Central memory CD8-positive, alpha-beta T cell (primary cell): ENCODE data around the gene KRT38.

Experiments
- ATAC-seq: fragments of 150-1000 bp; cut with Tn5 transposase; replicated peaks from 2 replicates; pipeline ENCODE4 v1.10.0; 2022; ENCODE audit warnings: mild to moderate bottlenecking, moderate FRiP score, moderate number of reproducible peaks; ENCODE audit not compliant: poor library complexity, severe bottlenecking; ENCODE audit errors: extremely low read depth
- DNase-seq, 2 donors: peaks; one replicate each; pipeline ENCODE4 v3.0.0; 2021; ENCODE audit warnings: low spot score in 2 of 2
- H3K27ac Mint-ChIP-seq: one replicate; pipeline ENCODE4 v1.8.0; 2022; ENCODE audit warnings: low read depth, mild to moderate bottlenecking, moderate library complexity, mixed read lengths
- H3K27me3 Mint-ChIP-seq: one replicate; pipeline ENCODE4 v1.8.0; 2022; ENCODE audit warnings: mixed read lengths
- H3K36me3 Mint-ChIP-seq: one replicate; pipeline ENCODE4 v1.8.0; 2022; ENCODE audit warnings: mild to moderate bottlenecking, moderate library complexity, mixed read lengths; ENCODE audit not compliant: insufficient read depth
- H3K4me1 Mint-ChIP-seq: one replicate; pipeline ENCODE4 v1.8.0; 2022; ENCODE audit warnings: mixed read lengths
- H3K4me3 Mint-ChIP-seq: one replicate; pipeline ENCODE4 v1.8.0; 2022; ENCODE audit warnings: mild to moderate bottlenecking, moderate library complexity, mixed read lengths
- H3K9me3 Mint-ChIP-seq: one replicate; pipeline ENCODE4 v1.8.0; 2022; ENCODE audit warnings: mixed read lengths

Gene KRT38

GRCh38 chr17:41440531-41441033 is at the start of gene KRT38:
Gene KRT38, minus strand, starts transcription at chr17:41440983. Its CDS starts 62 bp downstream, at chr17:41440921.
- ATAC-seq (no peak), DNase-seq (no peak)
- Mint-ChIP-seq H3K9me3 (no peaks in the 10 kb centered on the region), H3K4me1 (no peaks in the 10 kb centered on the region), H3K27ac (no peak within 1 kb of the TSS), H3K36me3 (peaks cover 2% of the 10 kb centered on the region), H3K4me3 (no peak within 1 kb of the TSS), H3K27me3 (peaks cover 66% of the 10 kb centered on the region)

- Mint-ChIP-seq H3K9me3 (no peaks in the 10 kb centered on the region), H3K4me1 (peaks cover 10% of the 10 kb centered on the region), H3K4me3 (no peak within 1 kb of the TSS), H3K27me3 (no peaks in the 10 kb centered on the region), H3K36me3 (no peaks in the 10 kb centered on the region), H3K27ac (no peak within 1 kb of the TSS)
- no peak for ATAC-seq
- no peak for DNase-seq
These were observed 48.7 kb upstream of the KRT38 start, which contains the start of gene KRT36 for GRCh38 chr17:41489531-41489930. Gene KRT36, minus strand, starts transcription at chr17:41489910. Its CDS starts 46 bp downstream, at chr17:41489864.

GRCh38 chr17:41486809-41487530 is 46.2 kb upstream of the KRT38 start:
- Mint-ChIP-seq H3K4me1 (peaks cover 10% of the 10 kb centered on the region), H3K9me3 (no peaks in the 10 kb centered on the region), H3K27ac (no peak overlapping the region), H3K27me3 (peaks cover 8% of the 10 kb centered on the region), H3K36me3 (no peaks in the 10 kb centered on the region), H3K4me3 (no peak overlapping the region)
- ATAC-seq: no peak
- DNase-seq: no peak

- DNase-seq (no peak), ATAC-seq (no peak)
- Mint-ChIP-seq H3K27ac (no peak overlapping the region), H3K27me3 (peaks cover 8% of the 10 kb centered on the region), H3K4me1 (peaks cover 10% of the 10 kb centered on the region), H3K9me3 (no peaks in the 10 kb centered on the region), H3K36me3 (no peaks in the 10 kb centered on the region), H3K4me3 (no peak overlapping the region)
These were observed 45.5 kb upstream of the KRT38 start for GRCh38 chr17:41486316-41486715.

GRCh38 chr17:41484920-41485904 is 44.4 kb upstream of the KRT38 start:
- no peak overlapping the region for H3K4me3 Mint-ChIP-seq
- no peaks in the 10 kb centered on the region for H3K9me3 Mint-ChIP-seq
- no peak overlapping the region for H3K27ac Mint-ChIP-seq
- DNase-seq: no peak
- peaks cover 8% of the 10 kb centered on the region for H3K27me3 Mint-ChIP-seq
- ATAC-seq: no peak
- peaks cover 3% of the 10 kb centered on the region for H3K4me1 Mint-ChIP-seq
- no peaks in the 10 kb centered on the region for H3K36me3 Mint-ChIP-seq

GRCh38 chr17:41483991-41484826 is 43.4 kb upstream of the KRT38 start:
- no peak overlapping the region for H3K4me3 Mint-ChIP-seq
- no peaks in the 10 kb centered on the region for H3K36me3 Mint-ChIP-seq
- DNase-seq (no peak), ATAC-seq (no peak)
- no peaks in the 10 kb centered on the region for H3K4me1 Mint-ChIP-seq
- H3K27me3 Mint-ChIP-seq: peaks cover 8% of the 10 kb centered on the region
- no peak overlapping the region for H3K27ac Mint-ChIP-seq
- no peaks in the 10 kb centered on the region for H3K9me3 Mint-ChIP-seq

GRCh38 chr17:41483531-41483930 is 42.7 kb upstream of the KRT38 start:
- Mint-ChIP-seq H3K27ac (no peak overlapping the region), H3K9me3 (no peaks in the 10 kb centered on the region), H3K4me3 (no peak overlapping the region), H3K27me3 (peaks cover 8% of the 10 kb centered on the region), H3K36me3 (no peaks in the 10 kb centered on the region), H3K4me1 (no peaks in the 10 kb centered on the region)
- no peak for DNase-seq
- ATAC-seq: no peak

GRCh38 chr17:41481036-41481435 is 40.3 kb upstream of the KRT38 start, which contains the start of gene KRT35:
Gene KRT35, minus strand, starts transcription at chr17:41481151. Its CDS starts 54 bp downstream, at chr17:41481097.
- no peak for ATAC-seq
- no peak within 1 kb of the TSS for H3K4me3 Mint-ChIP-seq
- no peaks in the 10 kb centered on the region for H3K4me1 Mint-ChIP-seq
- H3K9me3 Mint-ChIP-seq: no peaks in the 10 kb centered on the region
- peaks cover 8% of the 10 kb centered on the region for H3K27me3 Mint-ChIP-seq
- no peaks in the 10 kb centered on the region for H3K36me3 Mint-ChIP-seq
- no peak within 1 kb of the TSS for H3K27ac Mint-ChIP-seq
- no peak for DNase-seq

- ATAC-seq: no peak
- Mint-ChIP-seq H3K4me1 (no peaks in the 10 kb centered on the region), H3K27ac (no peak overlapping the region), H3K9me3 (no peaks in the 10 kb centered on the region), H3K36me3 (no peaks in the 10 kb centered on the region), H3K27me3 (peaks cover 8% of the 10 kb centered on the region), H3K4me3 (no peak overlapping the region)
- no peak for DNase-seq
These were observed 39.8 kb upstream of the KRT38 start for GRCh38 chr17:41480581-41480980.

- Mint-ChIP-seq H3K4me3 (no peak overlapping the region), H3K36me3 (no peaks in the 10 kb centered on the region), H3K4me1 (no peaks in the 10 kb centered on the region), H3K27me3 (peaks cover 8% of the 10 kb centered on the region), H3K9me3 (no peaks in the 10 kb centered on the region), H3K27ac (no peak overlapping the region)
- DNase-seq (no peak), ATAC-seq (no peak)
These were observed 39.4 kb upstream of the KRT38 start for GRCh38 chr17:41480136-41480535.

- H3K27me3 Mint-ChIP-seq: peaks cover 6% of the 10 kb centered on the region
- H3K4me1 Mint-ChIP-seq: no peaks in the 10 kb centered on the region
- H3K36me3 Mint-ChIP-seq: no peaks in the 10 kb centered on the region
- H3K9me3 Mint-ChIP-seq: no peaks in the 10 kb centered on the region
- H3K4me3 Mint-ChIP-seq: no peak overlapping the region
- H3K27ac Mint-ChIP-seq: no peak overlapping the region
- ATAC-seq (no peak), DNase-seq (no peak)
These were observed 37.5 kb upstream of the KRT38 start for GRCh38 chr17:41478237-41478636.
